ENCODE measurements around the gene CAMK1D.
"Not testable (repeated sequence)": the region's sequence is repeated elsewhere in the genome, so short reads cannot be mapped to it uniquely, and the experiment has no call there.

Gene CAMK1D
- total RNA-seq = 42.2 to 54.6 reads per million in 2 donors

DNA sequence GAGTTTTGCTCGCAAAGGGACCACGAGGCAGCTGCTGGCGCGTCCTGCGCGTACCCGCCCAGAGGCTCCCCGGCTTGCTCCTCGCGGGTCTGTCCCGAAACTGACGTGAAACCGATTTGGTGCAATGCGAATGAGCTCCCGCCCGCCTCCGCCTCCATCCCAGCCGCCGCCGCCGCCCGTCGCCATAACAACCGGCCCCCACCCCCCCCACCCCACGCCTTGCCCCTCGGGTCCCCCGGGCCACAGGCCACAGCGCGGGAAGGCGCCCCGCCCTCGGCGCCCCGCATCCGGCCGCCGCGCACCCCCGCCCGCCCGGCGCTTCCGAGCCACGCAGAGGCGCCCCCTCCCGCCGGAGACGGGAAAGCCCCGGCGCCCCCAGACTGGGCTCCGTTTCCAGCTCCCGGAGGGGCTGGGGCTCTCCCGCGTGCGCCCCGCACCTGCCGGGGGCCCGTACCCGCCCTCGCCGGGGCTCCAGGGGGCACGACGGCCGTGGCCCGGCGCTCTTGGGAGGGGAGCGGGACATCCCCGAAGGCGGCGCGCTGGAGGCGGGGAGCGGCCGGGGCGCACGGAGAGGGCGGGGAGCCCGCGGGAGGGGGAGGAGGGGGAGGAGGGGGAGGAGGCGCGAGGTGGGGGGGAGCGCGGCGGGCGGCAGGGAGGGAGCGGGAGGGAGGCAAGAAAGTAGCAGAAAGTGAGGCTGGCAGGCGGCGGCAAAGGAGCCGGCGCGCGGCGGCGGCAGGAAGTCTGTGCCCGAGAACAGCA is at the start of gene CAMK1D:
CAMK1D (plus strand) TSS at position 678 of the 759 bp plus-strand sequence.
- DNase-seq = peak; percentile 87

DNA sequence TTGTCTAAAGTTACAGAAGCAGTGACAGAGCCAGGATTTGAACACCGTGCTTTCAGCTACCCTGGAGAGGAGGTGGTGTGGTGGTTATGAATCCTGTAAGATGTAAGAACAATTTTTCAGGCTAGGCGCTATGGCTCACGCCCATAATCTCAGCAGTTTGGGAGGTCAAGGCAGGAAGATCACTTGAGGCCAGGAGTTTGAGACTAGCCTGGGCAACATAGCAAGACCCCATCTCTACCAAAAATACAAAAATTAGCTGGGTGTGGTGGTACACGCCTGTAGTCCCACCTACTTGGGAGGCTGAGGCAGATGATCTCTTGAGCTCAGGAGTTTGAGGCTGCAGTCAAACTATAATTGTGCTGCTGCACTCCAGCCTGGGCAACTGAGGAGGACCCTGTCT is 48.3 kb upstream of the CAMK1D start:
- not testable (repeated sequence) for DNase-seq

DNA sequence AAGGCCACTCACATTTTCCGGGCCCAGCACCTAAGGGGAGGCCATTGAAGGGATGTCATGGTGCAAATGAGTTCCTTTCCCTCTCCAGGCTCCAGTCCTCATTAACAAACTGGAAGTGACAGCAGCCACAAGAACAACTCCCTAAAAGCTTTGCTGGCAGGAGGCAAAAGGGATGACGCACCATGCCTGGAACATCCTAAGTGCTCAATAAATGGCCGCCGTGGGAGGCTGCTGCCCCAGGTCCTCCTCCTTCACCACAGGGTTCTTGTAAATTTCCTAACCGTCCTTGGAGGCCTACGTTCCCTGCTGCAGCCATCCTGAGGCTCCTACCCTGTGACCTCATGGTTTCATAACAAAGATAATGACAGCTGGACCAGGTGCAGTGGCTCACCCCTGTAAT is 41.3 kb upstream of the CAMK1D start:
- no peak for DNase-seq

DNA sequence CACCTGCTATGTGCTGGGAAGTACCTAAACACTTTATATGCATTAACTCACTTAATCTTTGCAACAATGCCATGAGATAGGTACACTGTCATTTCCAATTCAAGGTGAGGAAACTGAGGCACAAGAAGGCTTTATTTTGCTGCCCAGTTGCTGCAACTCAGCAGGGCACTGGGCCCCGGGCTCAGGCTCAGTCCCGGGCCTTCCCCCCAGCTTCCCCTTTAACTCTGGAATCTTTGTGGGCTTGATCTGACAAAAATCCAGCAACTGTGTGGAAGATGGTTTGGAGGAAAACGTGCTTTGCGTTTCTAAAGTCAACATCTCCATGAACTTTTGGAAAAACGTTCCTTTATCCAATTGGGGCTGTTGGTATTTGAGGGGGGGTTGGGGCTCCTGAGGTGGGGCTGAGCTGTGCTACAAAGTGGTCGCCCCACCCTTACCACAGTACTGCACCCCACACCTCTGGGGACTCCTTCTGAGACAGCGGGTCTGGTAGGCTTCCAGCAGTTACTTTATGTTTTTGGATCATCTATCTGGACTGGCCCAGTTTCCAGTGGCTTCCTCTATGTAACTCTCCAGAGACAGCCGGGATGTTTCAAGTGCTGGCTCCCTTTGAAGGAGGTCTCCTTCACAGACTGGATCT is 40.5 kb upstream of the CAMK1D start:
- DNase-seq = no peak

DNA sequence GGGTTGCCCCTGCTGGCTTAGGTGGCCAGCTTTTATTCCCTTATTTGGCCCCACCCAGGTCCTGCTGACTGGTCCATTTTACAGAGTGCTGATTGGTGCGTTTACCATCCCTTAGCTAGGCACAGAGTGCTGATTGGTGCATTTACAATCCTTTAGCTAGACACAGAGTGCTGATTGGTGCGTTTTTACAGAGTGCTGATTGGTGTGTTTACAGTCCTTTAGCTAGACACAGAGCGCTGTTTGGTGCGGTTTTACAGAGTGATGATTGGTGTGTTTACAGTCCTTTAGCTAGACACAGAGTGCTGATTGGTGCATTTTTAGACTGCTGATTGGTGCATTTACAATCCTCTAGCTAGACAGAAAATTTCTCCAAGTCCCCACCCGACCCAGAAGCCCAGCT is 39.6 kb upstream of the CAMK1D start:
- not testable (repeated sequence) for DNase-seq

DNA sequence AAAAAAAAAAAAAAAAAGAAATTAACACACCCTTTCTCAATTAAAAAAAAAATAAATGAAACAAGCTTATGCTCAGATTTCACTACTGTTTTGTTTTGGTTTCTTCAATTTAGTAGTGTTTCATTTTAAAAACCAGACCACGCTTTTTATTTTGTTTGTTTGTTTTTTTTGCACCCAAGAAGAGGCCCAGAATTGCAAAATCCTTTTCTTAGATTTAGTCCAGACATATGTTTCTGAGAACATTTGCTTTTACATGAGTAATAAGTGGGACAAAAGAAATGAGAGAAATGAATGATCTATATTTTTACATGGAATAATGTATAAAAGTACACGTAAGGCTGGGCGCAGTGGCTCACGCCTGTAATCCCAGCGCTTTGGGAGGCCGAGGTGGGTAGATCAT is 34.5 kb upstream of the CAMK1D start:
- no peak for DNase-seq

DNA sequence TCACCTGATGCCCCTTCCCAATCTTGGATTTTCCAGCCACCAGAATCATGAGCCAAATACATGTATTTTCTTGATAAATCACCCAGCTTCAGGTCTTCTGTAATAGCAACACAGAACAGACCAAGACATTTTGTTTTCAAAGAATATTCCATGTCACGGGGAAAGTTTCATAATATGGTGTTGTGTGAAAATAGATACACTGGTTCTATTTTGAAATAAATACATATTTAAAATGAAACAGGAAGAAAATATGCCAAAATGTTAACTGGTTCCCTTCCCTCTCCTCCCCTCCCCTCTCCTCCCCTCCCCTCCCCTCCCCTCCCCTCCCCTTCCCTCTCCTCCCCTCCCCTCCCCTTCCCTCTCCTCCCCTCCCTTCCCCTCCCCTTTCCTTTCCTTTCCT is 30.3 kb upstream of the CAMK1D start:
- no peak for DNase-seq

DNA sequence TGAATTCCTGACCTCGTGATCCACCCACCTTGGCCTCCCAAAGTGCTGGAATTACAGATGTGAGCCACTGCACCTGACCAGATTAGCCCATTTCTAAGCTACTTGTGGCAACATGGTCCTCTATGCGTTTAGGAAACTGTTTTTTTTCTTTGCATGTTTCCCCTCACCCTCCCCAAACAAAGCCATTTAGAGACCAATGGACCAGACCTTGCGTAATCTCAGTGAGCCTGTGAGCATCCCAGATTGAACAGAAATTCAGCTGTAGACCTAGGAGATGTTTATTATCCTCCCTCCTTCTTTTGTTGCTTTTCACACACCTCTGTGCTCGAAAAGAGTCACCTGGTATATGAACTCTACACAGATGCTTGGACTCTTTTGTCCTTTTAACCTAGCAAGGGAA is 28.5 kb upstream of the CAMK1D start:
- no peak for DNase-seq

DNA sequence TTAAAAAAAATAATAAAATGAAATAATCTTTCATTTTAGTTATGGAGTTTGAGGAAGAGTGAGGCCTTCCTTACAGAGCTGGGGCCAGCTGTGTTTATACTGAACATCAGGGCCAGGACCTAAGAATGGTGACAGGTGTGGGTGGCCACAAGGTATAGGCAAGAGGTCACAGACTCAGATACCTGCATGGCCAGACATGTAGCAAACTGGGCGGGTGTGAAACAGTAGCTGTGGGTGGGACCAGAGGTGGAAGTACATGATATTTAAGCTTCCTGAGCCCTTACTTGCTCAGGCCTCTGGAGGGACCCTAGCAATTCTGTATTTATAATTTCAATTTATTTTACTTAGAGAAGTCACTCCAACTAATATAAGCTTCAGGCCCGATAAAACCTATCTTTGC is 27.7 kb upstream of the CAMK1D start:
- DNase-seq = no peak

DNA sequence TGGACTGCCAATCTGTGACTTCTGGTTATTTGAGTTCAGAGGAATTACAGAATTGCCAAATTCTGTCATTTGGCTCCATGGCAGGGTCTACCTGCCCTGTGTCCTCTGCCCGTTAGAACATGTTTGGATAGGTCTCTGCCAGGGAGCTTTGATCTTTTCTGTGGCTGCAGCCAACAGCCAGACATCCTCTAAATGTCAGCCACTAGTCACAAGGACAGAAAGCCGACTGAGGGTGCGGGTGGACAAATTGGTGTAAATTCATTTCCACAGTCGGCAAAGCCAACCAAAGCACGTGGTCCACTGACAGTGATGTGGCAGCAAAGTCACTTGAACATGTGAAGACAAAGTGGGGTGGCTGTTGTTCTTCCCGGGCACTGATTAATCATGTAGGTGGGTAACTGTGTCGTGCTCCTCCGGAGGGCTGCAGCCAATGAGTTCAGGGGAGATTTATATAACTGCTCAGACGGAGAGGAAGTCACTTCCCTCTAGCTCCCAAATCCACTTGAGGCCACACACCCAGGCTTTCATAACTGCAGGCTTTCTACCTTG is 26.7 kb upstream of the CAMK1D start:
- no peak for DNase-seq

DNA sequence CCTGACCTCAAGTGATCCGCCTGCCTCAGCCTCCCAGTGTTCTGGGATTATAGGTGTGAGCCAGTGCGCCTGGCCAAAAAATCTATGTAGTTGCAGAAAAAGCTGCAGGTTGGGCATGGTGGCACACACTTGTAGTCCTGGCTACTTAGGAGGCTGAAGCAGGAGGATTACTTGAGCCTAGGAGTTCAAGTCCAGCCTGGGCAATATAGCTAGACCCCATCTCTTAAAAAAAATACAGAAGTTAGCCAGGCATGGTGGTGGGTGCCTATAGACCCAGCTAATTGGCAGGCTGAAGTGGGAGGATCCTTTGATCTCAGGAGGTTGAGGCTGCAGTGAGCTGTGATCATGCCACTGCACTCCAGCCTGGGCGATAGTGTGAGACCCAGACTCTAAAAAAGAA is 24.8 kb upstream of the CAMK1D start:
- no peak for DNase-seq

DNA sequence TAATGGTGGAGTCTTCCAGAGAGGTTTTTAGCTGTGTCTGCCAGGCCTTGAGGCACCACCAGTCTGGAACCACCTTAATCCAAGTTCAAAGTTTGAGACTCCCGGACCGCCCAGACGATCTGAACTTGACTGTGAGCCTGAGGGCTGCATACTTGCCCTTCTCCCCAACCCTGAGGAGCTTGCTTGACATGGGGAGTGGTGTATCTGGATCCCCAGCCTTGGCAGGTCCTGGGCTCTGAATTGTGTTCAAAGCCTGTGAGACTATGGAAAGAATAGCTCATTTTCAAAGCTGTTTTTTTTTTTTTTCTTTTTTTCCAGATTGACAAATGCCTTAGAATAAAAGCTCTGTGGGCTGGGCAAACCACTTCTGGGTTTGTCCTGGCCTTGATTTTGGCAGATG is 22.3 kb upstream of the CAMK1D start:
- no peak for DNase-seq

DNA sequence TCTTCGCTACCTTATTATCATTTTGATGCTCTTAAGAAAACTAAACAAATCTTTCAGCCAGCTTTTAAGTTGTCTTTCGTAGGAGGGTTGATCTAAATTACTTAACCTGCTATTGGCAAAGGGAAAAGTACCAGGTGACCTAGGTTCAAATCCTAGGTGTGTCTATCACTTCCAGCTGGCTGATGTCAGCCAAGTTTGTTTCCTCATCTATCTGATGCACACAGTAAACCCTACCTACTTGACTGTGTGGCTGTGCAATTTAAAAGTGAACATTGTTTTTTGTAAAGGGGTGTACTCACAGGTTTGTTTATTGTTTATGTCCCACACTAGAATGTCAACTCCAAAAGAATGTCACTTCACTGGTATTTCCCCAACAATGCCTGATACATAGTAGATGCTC is 21.9 kb upstream of the CAMK1D start:
- DNase-seq = no peak

DNA sequence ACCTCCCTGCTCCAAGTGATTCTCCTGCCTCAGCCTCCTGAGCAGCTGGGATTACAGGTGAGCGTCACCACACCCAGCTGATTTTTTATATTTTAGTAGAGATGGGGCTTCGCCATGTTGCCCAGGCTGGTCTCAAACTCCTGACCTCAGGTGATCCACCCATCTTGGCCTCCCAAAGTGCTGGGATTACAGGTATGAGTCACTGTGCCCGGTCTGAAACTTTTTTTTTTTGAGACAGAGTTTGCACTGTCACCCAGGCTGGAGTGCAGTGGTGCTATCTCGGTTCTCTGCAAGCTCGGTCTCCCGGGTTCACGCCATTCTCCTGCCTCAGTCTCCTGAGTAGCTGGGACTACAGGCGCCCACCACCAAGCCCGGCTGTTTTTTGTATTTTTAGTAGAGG is 21.0 kb upstream of the CAMK1D start:
- not testable (repeated sequence) for DNase-seq

DNA sequence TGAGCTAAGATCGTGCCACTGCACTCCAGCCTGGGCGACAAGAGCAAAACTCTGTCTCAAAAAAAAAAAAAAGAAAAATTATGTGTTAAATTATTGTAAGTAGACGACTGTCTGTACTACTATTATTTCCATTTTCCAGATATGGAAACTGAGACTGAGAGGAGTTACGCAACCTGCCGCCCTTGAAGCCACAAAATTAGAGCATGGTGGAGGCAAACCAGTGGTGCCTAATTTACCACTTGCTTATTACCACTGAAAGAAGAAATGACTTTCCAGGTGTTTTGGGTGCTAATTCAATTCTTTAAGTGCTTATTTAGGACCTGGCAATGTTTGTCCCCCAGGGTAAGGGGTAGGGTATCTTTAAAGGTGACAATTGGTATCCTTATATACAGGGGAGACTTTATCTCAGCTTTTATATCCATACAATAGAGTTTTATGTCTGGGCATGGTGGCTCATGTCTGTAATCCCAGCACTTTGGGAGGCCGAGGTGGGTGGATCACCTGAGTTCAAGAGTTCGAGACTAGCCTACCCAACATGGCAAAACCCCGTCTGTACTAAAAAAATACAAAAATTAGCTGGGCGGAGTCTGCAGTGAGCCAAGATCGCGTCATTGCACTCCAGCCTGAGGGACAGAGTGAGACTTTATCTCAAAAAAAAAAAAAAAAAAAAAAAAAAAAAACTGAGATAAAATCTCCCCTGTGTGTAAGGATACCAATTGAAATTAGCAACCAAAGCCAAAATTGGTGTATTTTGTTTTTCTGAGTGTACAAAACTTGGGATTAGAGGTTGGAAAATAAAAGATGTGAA is 16.6 kb upstream of the CAMK1D start:
- no peak for DNase-seq

DNA sequence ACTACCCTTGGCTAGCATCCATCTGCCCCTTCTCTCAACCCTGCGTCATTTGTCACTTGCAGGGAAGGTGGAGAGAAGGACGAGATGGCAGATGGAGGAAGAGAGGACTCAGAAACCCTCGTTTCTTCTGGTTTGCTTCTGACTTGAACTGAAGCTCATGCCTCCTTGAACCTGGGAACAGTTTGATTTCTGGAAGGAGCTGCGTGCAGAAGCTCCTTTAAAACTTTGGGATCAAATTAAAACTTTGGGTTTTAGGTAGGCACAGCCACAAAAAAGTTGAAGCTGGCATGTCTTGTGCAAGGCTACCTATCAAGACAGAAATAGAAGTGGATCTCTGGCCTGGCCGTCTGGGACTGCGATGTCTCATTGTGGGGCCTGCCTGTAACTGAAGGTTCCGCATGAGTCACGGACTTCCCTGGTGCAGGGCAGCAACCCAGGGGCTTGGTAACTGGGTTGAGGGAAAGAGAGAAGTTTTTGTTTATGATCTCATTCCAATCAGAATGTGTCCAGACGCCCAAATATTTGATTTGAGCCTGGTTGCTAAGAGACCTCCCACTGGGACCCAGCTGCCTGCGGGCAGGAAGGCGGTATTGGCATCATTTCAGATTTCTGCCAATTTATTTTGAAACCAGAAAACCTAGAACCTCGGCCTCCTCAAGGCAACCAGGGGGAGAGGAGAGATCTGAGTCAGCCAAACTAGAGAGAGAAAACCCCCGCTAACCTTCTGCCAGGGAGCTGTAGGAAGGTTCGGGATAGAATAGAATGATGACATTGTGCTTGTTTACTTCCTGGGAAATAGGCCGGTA is 15.8 kb upstream of the CAMK1D start:
- peak; percentile 17 for DNase-seq

DNA sequence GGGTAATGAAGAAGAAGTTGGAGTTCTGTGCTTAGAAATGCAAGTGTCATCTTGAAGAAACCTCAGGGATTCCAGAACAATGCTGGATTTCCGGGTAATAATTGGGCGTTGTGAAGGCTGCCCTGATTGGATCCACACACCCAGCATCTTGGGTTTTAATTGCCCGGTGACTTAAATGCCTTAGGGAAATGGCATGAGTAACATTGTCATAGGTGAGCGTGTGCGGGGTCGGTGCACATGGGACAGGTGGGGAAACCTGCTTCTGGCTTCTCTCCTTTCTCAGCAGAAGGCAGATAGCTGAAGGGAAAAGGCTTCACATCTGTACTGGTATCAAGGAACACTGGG is 15.2 kb upstream of the CAMK1D start:
- DNase-seq = no peak

DNA sequence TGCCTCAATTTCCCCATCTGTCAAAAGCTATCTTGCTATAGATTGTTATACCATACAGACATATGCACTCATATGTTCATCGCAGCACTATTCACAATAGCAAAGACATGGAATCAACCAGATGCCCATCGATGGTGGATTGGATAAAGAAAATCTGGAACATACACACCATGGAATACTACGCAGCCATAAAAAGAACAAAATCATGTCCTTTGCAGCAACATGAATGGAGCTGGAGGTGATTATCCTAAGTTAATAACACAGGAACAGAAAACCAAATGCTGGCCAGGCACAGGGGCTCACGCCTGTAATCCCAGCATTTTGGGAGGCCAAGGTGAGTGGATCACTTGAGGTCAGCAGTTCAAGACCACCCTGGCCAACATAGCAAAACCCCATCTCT is 14.2 kb upstream of the CAMK1D start:
- not testable (repeated sequence) for DNase-seq

DNA sequence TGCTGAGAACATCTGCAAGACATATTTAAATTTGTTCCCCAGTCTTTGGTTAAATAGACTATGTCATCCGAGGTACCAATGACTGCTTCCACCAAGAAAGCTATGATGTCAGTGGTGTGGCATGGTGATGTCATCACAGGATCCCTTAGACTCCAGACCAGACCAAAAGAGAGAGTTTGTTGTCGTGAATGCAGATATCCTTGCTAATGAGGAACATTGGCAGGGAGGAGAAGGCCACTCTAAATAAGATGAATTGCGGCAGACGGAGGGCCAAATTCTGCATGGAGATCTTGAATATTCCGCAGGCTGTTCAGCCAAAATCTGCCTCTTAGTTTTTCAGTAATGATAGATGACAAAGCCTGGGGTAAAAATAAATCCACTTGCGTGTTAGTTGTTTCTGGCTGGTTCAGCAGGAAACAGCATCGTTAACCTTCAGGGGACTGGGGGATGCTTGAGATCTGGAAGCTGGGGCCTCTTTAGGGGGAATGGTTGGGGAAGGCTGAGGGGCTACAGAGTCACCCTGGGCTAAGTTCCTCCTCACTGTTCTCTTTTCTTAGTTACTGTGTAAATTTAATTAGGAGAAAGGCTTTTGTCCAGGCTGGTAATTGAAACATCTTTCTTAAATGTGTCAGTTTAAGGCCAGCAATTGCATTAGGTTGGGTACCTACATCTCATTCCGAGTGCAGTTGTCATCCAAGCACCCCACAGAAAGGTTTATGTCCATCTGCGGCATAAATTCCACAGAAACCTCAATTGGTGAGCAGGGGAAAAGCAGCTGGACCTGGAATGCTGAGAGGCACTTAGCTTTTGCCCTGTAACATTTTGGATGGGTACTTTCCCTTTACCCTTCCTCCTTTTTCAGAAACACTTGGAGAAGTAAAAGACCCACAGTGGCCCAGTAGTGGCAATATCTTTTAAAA is 11.6 kb upstream of the CAMK1D start:
- DNase-seq = no peak

DNA sequence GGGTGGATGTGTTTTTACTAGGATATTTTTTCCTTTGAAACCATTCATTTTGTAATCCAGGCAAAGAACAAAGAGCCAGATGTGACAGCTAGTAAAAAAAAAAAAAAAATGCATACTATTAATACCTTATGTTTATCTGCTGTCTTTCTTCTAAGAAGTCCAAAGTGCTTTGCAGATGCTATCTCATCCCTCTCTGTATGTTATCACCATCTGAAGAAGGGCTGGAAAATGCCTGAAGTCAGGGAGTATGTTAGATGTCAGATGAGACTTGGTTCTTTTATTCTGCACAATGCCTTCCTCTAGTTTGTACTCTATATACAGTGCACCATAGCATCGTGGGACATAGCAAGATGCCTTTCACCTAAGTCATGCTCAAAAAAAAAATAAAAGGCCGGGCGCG is 10.4 kb upstream of the CAMK1D start:
- no peak for DNase-seq

DNA sequence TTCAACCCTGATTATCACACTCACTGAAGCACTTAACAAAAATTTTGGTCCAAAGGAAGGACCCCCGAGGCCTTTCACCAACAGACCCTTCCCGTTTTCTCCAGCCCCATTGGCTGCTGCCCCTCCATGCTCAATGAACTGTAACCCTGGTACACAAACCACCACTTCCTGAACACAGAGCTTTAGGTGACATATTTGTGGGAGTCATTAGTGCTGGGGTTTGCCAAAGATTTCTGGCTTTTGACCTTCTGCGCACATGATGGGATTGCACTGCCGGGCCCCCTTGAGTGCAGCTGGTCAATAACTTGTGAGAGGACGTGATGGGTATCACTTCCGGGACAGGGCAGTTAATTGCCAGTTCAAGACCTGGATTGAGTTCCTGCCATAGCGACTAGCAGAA is 9.0 kb upstream of the CAMK1D start:
- DNase-seq = no peak

DNA sequence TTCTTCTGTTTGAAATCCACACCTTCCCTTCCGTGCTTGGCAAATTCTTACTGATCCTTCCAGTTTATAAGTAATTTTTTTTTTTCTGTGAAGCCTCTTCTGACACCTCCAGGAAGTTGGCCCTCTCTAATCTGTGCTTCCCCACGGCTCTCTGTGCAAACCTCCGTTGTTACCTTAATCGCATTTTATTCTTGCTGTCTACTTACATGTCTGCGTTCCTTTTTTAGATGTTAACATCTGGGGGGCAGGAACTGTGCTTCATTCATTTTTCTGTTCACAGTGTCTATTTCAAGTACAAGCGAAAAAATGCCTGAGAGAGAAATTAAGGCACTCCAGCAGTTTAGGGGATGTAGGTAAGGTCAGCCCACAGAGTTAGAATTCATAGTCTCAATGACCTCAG is 8.4 kb upstream of the CAMK1D start:
- no peak for DNase-seq

Data from T-helper 9 cell (primary cell).